CD8-positive, alpha-beta memory T cell (primary cell): ENCODE measurements around the gene PILRA. TPM values are rescaled to one million over a fixed set of nuclear protein-coding genes. Genes with fewer than 3 reads are reported as not detected.

Experiments
- CTCF ChIA-PET: fragments of 350-600 bp; sonication (Branson Sonifier 250); formaldehyde crosslinking; loops from one replicate; lab custom pipeline; 2021; ENCODE audit warnings: antibody characterized with exemption; lab: Charles Lee
- POLR2A ChIA-PET: fragments of 350-600 bp; sonication (Branson Sonifier 250); formaldehyde crosslinking; loops from one replicate; lab custom pipeline; 2021; ENCODE audit warnings: antibody characterized with exemption; lab: Charles Lee
- DNase-seq, 5 donors: peaks; one replicate each; pipeline versions ENCODE4 v3.0.0 to v3.0.0-alpha.2; 2020 to 2022; ENCODE audit warnings: mixed read lengths in 1 of 5
- H3K27ac ChIP-seq: one replicate; pipeline ENCODE4 v1.7.0; 2013; ENCODE audit warnings: low read depth, mild to moderate bottlenecking, low read length, moderate library complexity
- H3K27me3 ChIP-seq: 2 replicates; pipeline ENCODE4 v1.7.0; 2013; ENCODE audit warnings: low read length, mild to moderate bottlenecking; ENCODE audit not compliant: insufficient read depth, poor library complexity, severe bottlenecking
- H3K36me3 ChIP-seq: 2 replicates; pipeline ENCODE4 v1.7.0; 2013; ENCODE audit warnings: mild to moderate bottlenecking, low read length, moderate library complexity; ENCODE audit not compliant: insufficient read depth
- H3K4me1 ChIP-seq: 2 replicates; pipeline ENCODE4 v1.7.0; 2013; ENCODE audit warnings: mild to moderate bottlenecking, low read length, moderate library complexity; ENCODE audit not compliant: insufficient read depth
- H3K4me3 ChIP-seq: 2 replicates; pipeline ENCODE4 v1.7.0; 2013; ENCODE audit warnings: mild to moderate bottlenecking, low read length
- H3K9me3 ChIP-seq: 2 replicates; pipeline ENCODE4 v1.7.0; 2013; ENCODE audit warnings: mild to moderate bottlenecking, low read length
- H3K27ac Mint-ChIP-seq, 8 donors: one replicate each; pipeline ENCODE4 v1.8.0; 2020 to 2021; ENCODE audit warnings: mixed read lengths in 8 of 8, mild to moderate bottlenecking in 6 of 8, inconsistent platforms in 3 of 8, moderate library complexity in 3 of 8
- H3K27me3 Mint-ChIP-seq, 2 donors: one replicate each; pipeline ENCODE4 v1.8.0; 2020 to 2021; ENCODE audit warnings: mixed read lengths in 2 of 2, mild to moderate bottlenecking in 1 of 2, moderate library complexity in 1 of 2
- H3K36me3 Mint-ChIP-seq, 3 donors: one replicate each; pipeline ENCODE4 v1.8.0; 2020 to 2021; ENCODE audit warnings: mixed read lengths in 3 of 3, inconsistent platforms in 1 of 3, mild to moderate bottlenecking in 1 of 3
- H3K4me1 Mint-ChIP-seq, 3 donors: one replicate each; pipeline ENCODE4 v1.8.0; 2020 to 2021; ENCODE audit warnings: mixed read lengths in 3 of 3, inconsistent platforms in 1 of 3, mild to moderate bottlenecking in 1 of 3
- H3K4me3 Mint-ChIP-seq, 7 donors: one replicate each; pipeline ENCODE4 v1.8.0; 2020 to 2021; ENCODE audit warnings: mixed read lengths in 7 of 7, mild to moderate bottlenecking in 6 of 7, moderate library complexity in 4 of 7, inconsistent platforms in 2 of 7
- H3K9me3 Mint-ChIP-seq, 5 donors: one replicate each; pipeline ENCODE4 v1.8.0; 2020 to 2022; ENCODE audit warnings: mixed read lengths in 5 of 5, mild to moderate bottlenecking in 3 of 5, moderate library complexity in 2 of 5, inconsistent platforms in 1 of 5
- polyA plus RNA-seq: library from polyadenylated mRNA; unstranded; fragments of 300-500 nt; fragmentation: Illumina TruSeq; gene quantifications from one replicate; pipeline ENCODE4 v1.2.3, GENCODE V29; 2021
- total RNA-seq, 2 experiments: library from RNA; stranded (reverse); gene quantifications; one replicate each; pipeline ENCODE4 v1.2.3, GENCODE V29; 2021

The PILRA gene
- total and polyA plus RNA-seq, 3 experiments from 2014 or later: 0.37 to 1.9 (median 0.84) TPM

DNA sequence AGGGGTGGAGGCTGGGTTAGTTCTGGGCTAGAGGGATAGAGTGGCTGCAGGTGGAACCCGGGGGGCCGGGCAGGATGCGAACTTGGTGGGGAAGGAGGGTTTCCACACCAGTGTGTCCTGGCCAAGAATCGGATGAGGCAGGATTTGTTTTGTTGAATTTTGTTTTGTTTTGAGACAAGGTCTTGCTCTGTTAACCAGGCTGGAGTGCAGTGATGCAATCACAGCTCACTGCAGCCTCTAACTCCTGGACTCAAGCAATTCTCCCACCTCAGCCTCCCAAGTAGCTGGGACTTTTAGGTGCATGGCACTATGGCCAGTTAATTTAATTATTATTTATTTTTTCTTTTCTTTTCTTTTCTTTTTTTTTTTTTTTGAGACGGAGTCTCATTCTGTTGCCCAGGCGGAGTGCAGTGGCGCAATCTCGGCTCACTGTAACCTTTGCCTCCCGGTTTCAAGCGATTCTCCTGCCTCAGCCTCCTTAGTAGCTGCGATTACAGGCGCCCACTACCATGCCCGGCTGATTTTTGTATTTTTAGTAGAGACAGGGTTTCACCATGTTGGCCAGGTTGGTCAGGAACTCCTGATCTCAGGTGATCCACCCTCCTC lies 76.0 kb downstream of the PILRA start:
- DNase-seq: no peak
- H3K36me3 Mint-ChIP-seq: no peaks in the 10 kb centered on the region
- H3K4me3 Mint-ChIP-seq: peak overlapping the region in 1 of 7 donors; percentile 22
- POLR2A ChIA-PET: interaction anchor here (0.8 to 2.1 kb wide), 3 partner anchors 13 to 22 kb away, joined by 3 to 12 read pairs (median 4); partner anchors contain the start of genes MEPCE, PPP1R35 and ZCWPW1
- H3K36me3 ChIP-seq: no peaks in the 10 kb centered on the region
- no peak overlapping the region for H3K4me3 ChIP-seq
- peaks cover 0 to 14% (median 7%) of the 10 kb centered on the region in 3 donors for H3K4me1 Mint-ChIP-seq
- no peaks in the 10 kb centered on the region for H3K9me3 Mint-ChIP-seq
- H3K27ac Mint-ChIP-seq: peak overlapping the region in 1 of 8 donors; percentile 52
- CTCF ChIA-PET: interaction anchor here (0.7 to 3.1 kb wide), 3 partner anchors 12 to 139 kb away, joined by 3 to 13 read pairs (median 3); partner anchors contain the start of gene PPP1R35
- H3K9me3 ChIP-seq: no peaks in the 10 kb centered on the region
- H3K27ac ChIP-seq: no peak overlapping the region
- H3K27me3 ChIP-seq: no peaks in the 10 kb centered on the region
- peaks cover 15% of the 10 kb centered on the region for H3K4me1 ChIP-seq
- no peaks in the 10 kb centered on the region for H3K27me3 Mint-ChIP-seq

Other genes starting within 250 kb of the PILRA start
- gene MBLAC1, start 246.5 kb upstream of the PILRA start, total RNA-seq: 1 to 10 TPM; 4.4 TPM
- gene MBLAC1, start 246.5 kb upstream of the PILRA start, polyA plus RNA-seq: 2.3 TPM
- 100 to 1,000 TPM; 125 to 130 TPM for gene LAMTOR4, start 224.6 kb upstream of the PILRA start, total RNA-seq
- 386 TPM for gene LAMTOR4, start 224.6 kb upstream of the PILRA start, polyA plus RNA-seq
- 10 to 100 TPM; 30.5 to 33.2 TPM for gene TRAPPC14, start 214.8 kb upstream of the PILRA start, total RNA-seq
- 3.4 TPM for gene TRAPPC14, start 214.8 kb upstream of the PILRA start, polyA plus RNA-seq
- 1 to 10 TPM; 1.0 to 1.6 TPM for gene GAL3ST4, start 204.9 kb upstream of the PILRA start, total RNA-seq
- 0.52 TPM for gene GAL3ST4, start 204.9 kb upstream of the PILRA start, polyA plus RNA-seq
- 1 to 10 TPM; 1.6 to 2.1 TPM for gene GPC2, start 196.1 kb upstream of the PILRA start, total RNA-seq
- gene GPC2, start 196.1 kb upstream of the PILRA start, polyA plus RNA-seq: not detected
- 1 to 10 TPM; 5.0 to 5.1 TPM for gene STAG3, start 195.6 kb upstream of the PILRA start, total RNA-seq
- 1.5 TPM for gene STAG3, start 195.6 kb upstream of the PILRA start, polyA plus RNA-seq
- 10 to 100 TPM; 23.9 to 24.5 TPM for gene PVRIG, start 153.5 kb upstream of the PILRA start, total RNA-seq
- gene PVRIG, start 153.5 kb upstream of the PILRA start, polyA plus RNA-seq: 131 TPM
- gene SPDYE3, start 65.8 kb upstream of the PILRA start, total RNA-seq: not detected
- gene SPDYE3, start 65.8 kb upstream of the PILRA start, polyA plus RNA-seq: 9.8 TPM
- gene PILRB, start 15.4 kb upstream of the PILRA start, total RNA-seq: 10 to 100 TPM; 33.5 to 33.7 TPM
- gene PILRB, start 15.4 kb upstream of the PILRA start, polyA plus RNA-seq: 18.1 TPM
- 1 to 10 TPM; 4.3 to 5.0 TPM for gene ZCWPW1, start 55.2 kb downstream of the PILRA start, total RNA-seq
- 6.5 TPM for gene ZCWPW1, start 55.2 kb downstream of the PILRA start, polyA plus RNA-seq
- 10 to 100 TPM; 75.9 to 78.8 TPM for gene MEPCE, start 56.3 kb downstream of the PILRA start, total RNA-seq
- 13.6 TPM for gene MEPCE, start 56.3 kb downstream of the PILRA start, polyA plus RNA-seq
- 10 to 100 TPM; 41.4 to 46.3 TPM for gene PPP1R35, start 63.0 kb downstream of the PILRA start, total RNA-seq
- 50.2 TPM for gene PPP1R35, start 63.0 kb downstream of the PILRA start, polyA plus RNA-seq
- 1 to 10 TPM in 1 of 2 experiments, under 1 TPM in 1; 1.00 to 1.7 TPM for gene SPACDR, start 90.8 kb downstream of the PILRA start, total RNA-seq
- gene SPACDR, start 90.8 kb downstream of the PILRA start, polyA plus RNA-seq: 0.56 TPM
- gene TSC22D4, start 105.7 kb downstream of the PILRA start, total RNA-seq: 10 to 100 TPM; 96.2 to 99.1 TPM
- 40.5 TPM for gene TSC22D4, start 105.7 kb downstream of the PILRA start, polyA plus RNA-seq
- gene NYAP1, start 110.4 kb downstream of the PILRA start, total RNA-seq: under 1 TPM; 0.13 to 0.18 TPM
- not detected for gene NYAP1, start 110.4 kb downstream of the PILRA start, polyA plus RNA-seq
- gene AGFG2, start 165.7 kb downstream of the PILRA start, total RNA-seq: 10 to 100 TPM; 60.5 to 63.1 TPM
- 36.2 TPM for gene AGFG2, start 165.7 kb downstream of the PILRA start, polyA plus RNA-seq
- 10 to 100 TPM; 13.9 to 14.3 TPM for gene SAP25, start 200.4 kb downstream of the PILRA start, total RNA-seq
- gene SAP25, start 200.4 kb downstream of the PILRA start, polyA plus RNA-seq: 0.56 TPM
- gene LRCH4, start 212.6 kb downstream of the PILRA start, total RNA-seq: 100 to 1,000 TPM; 101 to 109 TPM
- 153 TPM for gene LRCH4, start 212.6 kb downstream of the PILRA start, polyA plus RNA-seq
- under 1 TPM; 0.47 to 0.50 TPM for gene FBXO24, start 212.8 kb downstream of the PILRA start, total RNA-seq
- not detected for gene FBXO24, start 212.8 kb downstream of the PILRA start, polyA plus RNA-seq
- 1 to 10 TPM; 6.8 TPM for gene PCOLCE, start 228.9 kb downstream of the PILRA start, total RNA-seq
- gene PCOLCE, start 228.9 kb downstream of the PILRA start, polyA plus RNA-seq: 1.6 TPM
- gene MOSPD3, start 239.1 kb downstream of the PILRA start, total RNA-seq: 10 to 100 TPM; 16.2 to 16.3 TPM
- gene MOSPD3, start 239.1 kb downstream of the PILRA start, polyA plus RNA-seq: 29.7 TPM